Measurements from ENCODE around the gene CCDC92B.

The CCDC92B gene

DNA sequence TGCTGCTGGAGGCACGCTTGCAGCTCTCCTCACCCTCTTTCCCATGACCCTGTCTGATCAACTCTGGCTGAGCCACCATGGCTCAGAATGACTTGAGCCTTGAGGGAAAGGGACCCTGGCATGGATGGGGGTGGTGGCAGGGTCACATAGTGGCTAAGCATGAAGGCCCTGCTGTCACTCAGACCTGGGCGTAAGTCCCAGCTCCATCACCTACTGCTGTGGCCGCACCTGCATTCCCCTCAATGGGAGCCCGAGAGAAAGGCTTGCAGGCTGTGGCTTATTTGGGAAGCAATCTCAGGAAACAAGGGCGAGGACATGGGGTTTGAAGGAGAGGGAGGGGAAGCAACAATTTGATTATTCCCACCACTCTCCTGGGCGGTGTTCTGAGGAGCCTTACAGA lies 29.0 kb upstream of the CCDC92B start:
- TF ChIP-seq, protein P1, sequence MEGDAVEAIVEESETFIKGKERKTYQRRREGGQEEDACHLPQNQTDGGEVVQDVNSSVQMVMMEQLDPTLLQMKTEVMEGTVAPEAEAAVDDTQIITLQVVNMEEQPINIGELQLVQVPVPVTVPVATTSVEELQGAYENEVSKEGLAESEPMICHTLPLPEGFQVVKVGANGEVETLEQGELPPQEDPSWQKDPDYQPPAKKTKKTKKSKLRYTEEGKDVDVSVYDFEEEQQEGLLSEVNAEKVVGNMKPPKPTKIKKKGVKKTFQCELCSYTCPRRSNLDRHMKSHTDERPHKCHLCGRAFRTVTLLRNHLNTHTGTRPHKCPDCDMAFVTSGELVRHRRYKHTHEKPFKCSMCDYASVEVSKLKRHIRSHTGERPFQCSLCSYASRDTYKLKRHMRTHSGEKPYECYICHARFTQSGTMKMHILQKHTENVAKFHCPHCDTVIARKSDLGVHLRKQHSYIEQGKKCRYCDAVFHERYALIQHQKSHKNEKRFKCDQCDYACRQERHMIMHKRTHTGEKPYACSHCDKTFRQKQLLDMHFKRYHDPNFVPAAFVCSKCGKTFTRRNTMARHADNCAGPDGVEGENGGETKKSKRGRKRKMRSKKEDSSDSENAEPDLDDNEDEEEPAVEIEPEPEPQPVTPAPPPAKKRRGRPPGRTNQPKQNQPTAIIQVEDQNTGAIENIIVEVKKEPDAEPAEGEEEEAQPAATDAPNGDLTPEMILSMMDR (IDR thresholded peaks at IDR 0.05; ENCODE audit: borderline replicate concordance, control extremely low read depth, extremely low read depth, insufficient read depth, missing control alignments), result no peak
- DNase-seq (ENCODE audit: low spot score), result no peak
- in situ Hi-C loops (cut with MboI; ENCODE audit: low sequenced_read_pairs, unreplicated experiment), result no loop called here

DNA sequence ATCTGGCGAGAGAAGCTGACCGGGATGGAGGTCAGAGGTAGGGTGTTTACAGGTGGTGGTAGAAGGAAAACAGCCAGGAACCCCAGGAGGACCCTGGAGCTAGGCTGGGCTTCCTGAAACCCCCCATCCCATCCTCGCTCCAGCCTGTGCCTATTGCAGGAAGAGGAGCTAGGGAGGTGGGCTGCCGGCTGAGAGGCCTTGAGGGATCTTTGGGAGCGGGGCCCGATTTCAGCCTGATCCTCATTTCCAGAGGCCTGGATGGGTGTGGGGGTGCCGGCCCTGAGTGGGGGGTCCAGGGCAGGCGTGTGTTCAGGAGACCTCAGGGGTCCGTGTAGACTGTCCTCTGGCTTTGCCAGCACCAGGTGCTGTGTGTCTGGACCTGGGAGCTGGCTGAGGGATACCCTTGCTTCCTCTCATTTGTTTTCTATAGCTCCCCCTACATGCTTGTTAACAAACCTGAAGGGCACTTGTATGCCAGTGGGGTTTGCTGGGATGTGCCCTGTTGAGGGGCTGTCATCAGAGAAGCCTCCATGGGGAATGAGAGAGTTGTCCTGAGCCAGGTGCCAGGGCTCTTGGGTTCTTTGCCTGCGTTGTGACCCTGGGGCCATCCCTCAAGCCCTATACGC lies 27.9 kb upstream of the CCDC92B start:
- no peak for DNase-seq (ENCODE audit: low spot score)
- in situ Hi-C loops (cut with MboI; ENCODE audit: low sequenced_read_pairs, unreplicated experiment), result no loop called here
- TF ChIP-seq, protein P1 (IDR thresholded peaks at IDR 0.05; ENCODE audit: borderline replicate concordance, control extremely low read depth, extremely low read depth, insufficient read depth, missing control alignments), result no peak

DNA sequence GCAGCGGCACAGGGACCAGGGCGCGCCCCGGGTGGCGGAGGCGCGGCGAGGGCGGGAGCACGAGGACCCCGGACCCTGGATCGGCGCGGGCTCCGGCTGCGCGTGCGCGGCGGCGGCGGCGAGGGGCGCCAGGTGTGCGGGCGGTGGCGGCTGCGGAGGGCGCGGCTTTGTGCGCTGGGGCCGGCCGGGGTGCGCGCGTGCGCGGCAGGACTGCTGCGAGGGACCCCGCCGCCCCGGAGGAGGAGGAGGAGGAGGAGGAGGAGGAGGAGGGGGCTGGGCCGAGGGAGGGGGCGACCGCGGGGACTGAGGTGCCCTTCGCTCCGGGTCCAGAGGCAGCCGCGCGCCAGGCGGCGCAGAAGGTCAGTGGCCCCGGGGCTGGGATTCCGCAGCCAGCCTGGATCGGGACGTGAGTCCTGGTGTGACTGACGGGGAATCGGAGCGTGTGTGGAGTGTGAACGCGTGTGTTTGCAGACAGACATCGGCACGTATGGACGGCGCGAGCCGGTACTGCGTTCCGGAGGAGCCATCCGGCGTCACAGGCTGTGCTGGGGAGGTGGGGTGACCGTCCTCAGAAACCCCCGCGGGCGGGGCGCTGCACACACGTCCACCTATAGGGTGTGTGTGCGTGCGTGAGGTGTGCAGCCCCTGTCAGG lies 27.3 kb upstream of the CCDC92B start:
- in situ Hi-C loops (cut with MboI; ENCODE audit: low sequenced_read_pairs, unreplicated experiment), result no loop called here

DNA sequence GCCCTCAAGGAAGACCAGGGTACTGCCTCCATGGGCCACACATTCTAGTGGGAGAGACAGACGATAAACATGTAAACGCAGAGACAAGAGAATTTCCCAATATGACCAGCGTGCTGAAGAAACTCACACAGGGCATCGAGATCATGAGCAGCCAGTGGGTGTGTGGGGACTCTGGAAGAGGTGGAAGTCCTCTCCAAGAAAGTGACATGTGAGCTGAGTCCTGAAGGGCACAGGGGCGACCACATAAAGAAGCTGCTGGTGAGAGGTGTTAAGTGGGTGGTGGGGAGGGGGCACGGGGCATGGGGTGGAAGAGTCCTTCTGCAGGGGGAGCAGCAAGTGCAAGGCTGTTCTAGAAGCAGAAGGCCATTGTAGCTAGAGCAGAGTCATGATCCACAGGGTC lies 25.8 kb upstream of the CCDC92B start:
- in situ Hi-C loops (cut with MboI; ENCODE audit: low sequenced_read_pairs, unreplicated experiment), result no loop called here
- no peak for DNase-seq (ENCODE audit: low spot score)
- TF ChIP-seq, protein P1 (IDR thresholded peaks at IDR 0.05; ENCODE audit: borderline replicate concordance, control extremely low read depth, extremely low read depth, insufficient read depth, missing control alignments), result no peak

More for the DNA sequence above, 27.3 kb upstream of the CCDC92B start:
- TF ChIP-seq, protein P1 (IDR thresholded peaks at IDR 0.05; ENCODE audit: borderline replicate concordance, control extremely low read depth, extremely low read depth, insufficient read depth, missing control alignments), result no peak
- no peak for DNase-seq (ENCODE audit: low spot score)

DNA sequence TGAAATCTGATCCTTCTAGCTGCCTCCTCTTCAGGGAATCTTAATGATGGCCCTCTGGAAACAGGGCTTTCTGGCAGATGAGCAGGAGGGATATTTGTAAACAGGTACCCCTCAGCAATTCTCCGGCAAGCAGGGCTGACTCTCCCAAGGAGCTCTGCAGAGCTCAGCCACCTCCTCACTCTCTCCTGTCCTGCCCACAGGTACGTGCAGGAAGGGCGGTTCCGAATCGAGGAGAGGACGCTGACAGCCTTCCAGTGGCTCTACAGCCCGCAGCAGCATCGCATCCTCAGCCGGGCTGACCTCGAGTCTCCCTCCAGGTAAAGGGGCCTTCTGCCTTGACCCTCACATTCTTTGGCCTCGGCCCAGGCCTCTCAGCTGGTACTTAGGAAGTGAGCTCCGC lies 20.7 kb upstream of the CCDC92B start:
- in situ Hi-C loops (cut with MboI; ENCODE audit: low sequenced_read_pairs, unreplicated experiment), result no loop called here
- DNase-seq (ENCODE audit: low spot score), result no peak
- TF ChIP-seq, protein P1 (IDR thresholded peaks at IDR 0.05; ENCODE audit: borderline replicate concordance, control extremely low read depth, extremely low read depth, insufficient read depth, missing control alignments), result no peak

DNA sequence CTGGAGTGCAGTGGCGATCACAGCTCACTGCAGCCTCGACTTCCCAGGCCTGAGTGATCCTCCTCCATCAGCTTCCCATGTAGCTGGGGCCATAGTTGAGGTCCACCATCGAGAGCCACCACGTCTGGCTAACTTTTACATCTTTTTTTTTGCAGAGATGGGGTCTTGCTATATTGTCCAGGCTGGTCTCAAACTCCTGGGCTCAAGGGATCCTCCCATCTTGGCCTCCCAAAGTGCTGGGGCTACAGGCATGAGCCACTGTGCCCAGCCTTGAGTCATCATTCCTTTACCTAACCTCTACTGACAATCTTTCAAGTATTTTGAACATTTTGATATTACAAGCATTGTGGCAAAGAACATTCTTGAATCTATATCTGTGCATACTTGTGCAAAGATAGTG lies 9.4 kb upstream of the CCDC92B start:
- TF ChIP-seq, protein P1 (IDR thresholded peaks at IDR 0.05; ENCODE audit: borderline replicate concordance, control extremely low read depth, extremely low read depth, insufficient read depth, missing control alignments), result no peak
- in situ Hi-C loops (cut with MboI; ENCODE audit: low sequenced_read_pairs, unreplicated experiment), result no loop called here
- DNase-seq (ENCODE audit: low spot score), result no peak

All from GM13976 (cell line).